ENCODE data around the gene IFT88.

The IFT88 gene

DNA sequence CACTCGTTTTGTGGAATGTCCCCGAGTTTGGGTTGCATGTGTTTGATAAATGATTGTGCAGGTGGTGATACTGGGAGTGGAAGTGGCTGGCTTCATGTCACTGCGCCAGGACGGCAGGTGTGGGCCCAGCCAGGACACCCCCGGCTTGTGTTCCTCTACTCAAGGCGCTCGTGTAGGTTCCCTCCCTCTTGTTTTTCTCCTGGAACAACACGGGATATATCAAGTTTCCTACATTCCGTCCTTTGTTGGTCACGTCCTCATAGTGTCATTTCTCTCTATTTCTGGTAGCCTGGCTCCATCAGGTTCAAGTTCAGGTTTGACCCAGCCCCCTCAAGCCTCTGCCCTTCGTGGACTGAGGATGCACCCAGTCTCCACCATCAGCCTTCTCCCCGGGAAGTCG is 152.8 kb downstream of the IFT88 start:
- no peak for DNase-seq

DNA sequence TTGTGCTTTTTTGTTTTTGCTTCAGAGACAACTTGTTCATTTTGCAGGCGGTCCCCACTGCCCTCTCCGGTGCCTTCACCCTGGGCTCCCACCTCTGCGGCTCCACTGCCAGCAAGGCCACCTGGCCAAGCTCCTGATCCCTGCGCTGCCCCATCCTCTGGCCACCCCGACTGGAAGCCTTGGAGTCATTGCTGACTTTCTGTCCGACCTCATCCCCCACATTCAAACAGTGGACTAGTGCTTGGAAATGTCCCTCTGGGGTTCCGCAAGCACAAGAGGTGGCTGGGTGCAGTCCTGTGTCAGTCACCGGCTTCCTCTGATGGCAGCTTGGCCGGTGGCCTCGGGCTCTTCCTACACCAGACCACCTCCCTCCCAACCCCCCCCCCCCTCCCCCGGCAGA is 153.5 kb downstream of the IFT88 start:
- no peak for DNase-seq

DNA sequence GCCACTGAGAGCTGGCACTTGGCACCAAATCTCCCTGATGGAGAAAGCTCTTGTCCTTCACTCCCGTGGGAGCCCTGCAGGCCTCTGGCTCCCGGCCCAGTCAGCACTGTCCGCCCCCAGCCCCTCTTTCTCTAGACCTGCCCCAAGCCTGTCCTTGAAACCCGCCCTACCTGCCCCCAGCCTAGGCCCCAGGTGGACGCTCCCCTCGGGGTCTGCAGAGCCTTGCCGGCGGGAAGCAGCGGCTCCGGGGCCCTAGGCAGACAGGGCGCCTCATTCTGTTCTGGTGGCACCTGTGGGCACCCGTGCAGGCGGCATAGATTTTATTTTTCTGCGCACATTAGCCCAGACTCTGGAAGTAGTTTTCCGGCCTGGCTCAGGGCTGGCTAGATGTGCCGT is 154.1 kb downstream of the IFT88 start:
- no peak for DNase-seq

GRCh38 chr13:20721454-20722357 is 154.7 kb downstream of the IFT88 start:
- DNase-seq, result no peak

DNA sequence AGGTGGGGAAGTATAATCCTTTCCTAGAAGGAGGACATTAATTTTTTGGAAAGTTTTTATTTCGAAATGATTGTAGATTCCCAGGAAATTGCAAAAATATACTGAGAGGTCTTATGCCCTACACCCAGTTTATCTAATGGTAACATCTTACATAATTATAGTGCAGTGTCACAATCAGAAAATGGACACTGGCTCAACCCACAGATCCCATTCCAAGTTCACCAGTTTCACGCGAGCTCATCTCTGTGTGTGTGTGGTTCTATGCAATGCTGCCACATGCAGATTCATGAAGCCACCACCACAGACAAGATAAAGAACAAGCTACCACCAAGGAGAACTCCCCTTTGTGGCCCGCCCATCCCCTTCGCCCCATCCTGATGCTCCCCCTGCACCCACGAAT is 160.9 kb downstream of the IFT88 start:
- no peak for DNase-seq

- DNase-seq, result no peak
Observed at GRCh38 chr13:20728579-20729311, 161.8 kb downstream of the IFT88 start.

DNA sequence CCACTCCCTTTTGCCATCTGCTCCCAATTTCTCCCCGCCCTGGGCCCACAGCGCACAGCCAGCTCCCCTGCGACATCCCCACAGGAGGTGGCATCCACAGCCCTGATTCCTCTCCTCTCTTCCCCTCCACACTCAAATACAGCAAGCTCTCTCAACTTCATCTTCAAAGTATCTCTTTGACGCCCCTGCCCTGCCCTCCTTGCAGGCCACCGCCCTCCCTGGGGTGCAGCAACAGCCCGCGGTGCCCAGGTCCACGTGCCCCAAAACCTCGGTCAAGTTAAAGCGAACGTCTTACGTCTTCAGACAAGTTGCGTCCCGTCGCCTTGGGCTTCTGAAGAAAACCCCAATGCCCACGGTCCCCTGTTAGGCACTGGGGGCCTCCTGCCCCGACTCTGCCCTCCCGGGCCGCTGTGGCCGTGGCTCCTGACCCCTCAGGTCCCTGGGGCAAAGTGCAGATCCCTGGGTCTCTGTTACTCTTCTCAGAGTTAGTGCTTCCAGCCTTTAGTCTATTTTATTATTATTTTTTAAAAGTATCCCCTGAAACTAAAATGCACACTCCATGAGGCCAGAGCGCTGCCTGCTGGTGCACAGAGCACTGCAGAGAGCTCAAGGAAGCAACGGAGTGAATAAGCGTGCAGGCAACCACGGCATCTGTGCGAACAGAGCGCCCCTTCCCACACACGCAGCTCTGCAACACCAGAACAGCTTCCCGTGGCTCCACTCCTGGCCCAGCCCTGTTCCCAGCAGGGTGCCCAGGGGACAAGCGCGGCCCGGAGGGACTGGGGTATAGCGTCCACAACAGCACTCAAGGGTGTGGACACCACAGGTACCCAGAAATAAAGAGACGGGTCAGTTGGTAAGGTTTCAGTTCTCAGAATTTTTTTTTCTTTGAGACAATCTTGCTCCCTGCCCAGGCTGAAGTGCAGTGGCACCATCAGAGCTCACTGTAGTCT is 163.0 kb downstream of the IFT88 start:
- DNase-seq, result no peak

DNA sequence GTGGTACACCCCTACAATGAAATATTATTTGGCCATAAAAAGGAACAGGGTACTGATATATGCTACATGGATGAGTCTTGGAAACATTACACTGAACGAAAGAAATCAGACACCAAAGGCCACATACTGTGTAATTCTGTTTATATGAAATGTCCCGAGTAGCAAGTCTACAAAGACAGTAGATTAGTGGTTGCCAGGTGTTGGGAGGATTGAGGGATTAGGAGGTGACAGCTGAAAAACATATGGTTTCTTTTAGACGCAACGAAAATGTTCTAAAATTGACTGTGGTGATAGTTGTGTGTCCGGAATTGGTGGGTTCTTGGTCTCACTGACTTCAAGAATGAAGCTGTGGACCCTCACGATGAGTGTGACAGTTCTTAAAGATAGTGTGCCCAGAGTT is 171.7 kb downstream of the IFT88 start:
- no peak for DNase-seq

DNA sequence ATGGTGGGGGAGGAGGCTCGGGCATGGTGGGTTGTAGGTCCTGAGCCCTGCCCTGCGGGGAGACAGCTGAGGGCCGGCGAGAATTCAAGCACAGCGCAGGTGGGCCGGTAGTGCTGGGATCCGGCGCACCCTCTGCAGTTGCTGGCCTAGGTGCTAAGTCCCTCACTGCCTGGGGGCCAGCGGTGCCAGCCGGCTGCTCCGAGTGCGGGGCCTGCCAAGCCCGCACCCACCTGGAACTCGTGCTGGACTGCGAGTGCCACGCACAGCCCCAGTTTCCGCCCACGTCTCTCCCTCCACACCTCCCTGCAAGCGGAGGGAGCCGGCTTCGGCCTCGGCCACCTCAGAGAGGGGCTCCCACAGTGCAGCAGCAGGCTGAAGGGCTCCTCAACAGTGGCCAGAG is 173.1 kb downstream of the IFT88 start:
- no peak for DNase-seq

Data from T-helper 1 cell (primary cell).